COLO668 (cell line): ENCODE data around the gene LRIT1.
A peak's percentile ranks its signal among the peaks of the same experiment; 100 is the strongest.

ENCODE experiments used
- DNase-seq: peaks from one replicate; lab custom pipeline; 2025; ENCODE audit not compliant: unreplicated experiment; lab: John Stamatoyannopoulos, UW

The LRIT1 gene

GRCh38 chr10:84214612-84215235 lies 26.6 kb downstream of the LRIT1 start:
- DNase-seq: peak; percentile 8

- DNase-seq: peak; percentile 0
These were observed 27.2 kb downstream of the LRIT1 start for GRCh38 chr10:84214046-84214572.

GRCh38 chr10:84213076-84213475 lies 28.3 kb downstream of the LRIT1 start:
- no peak for DNase-seq

GRCh38 chr10:84212014-84212413 lies 29.3 kb downstream of the LRIT1 start:
- no peak for DNase-seq

GRCh38 chr10:84211566-84211965 lies 29.8 kb downstream of the LRIT1 start:
- DNase-seq: no peak

- DNase-seq: no peak
These were observed 33.3 kb downstream of the LRIT1 start for GRCh38 chr10:84208023-84208422.

- DNase-seq: no peak
These were observed 35.4 kb downstream of the LRIT1 start for GRCh38 chr10:84205853-84206525.

- peak; percentile 42 for DNase-seq
These were observed 36.1 kb downstream of the LRIT1 start for GRCh38 chr10:84205049-84205852.

GRCh38 chr10:84204610-84205009 lies 36.7 kb downstream of the LRIT1 start:
- DNase-seq: no peak

- peak; percentile 1 for DNase-seq
These were observed 37.2 kb downstream of the LRIT1 start for GRCh38 chr10:84204122-84204521.

- no peak for DNase-seq
These were observed 39.0 kb downstream of the LRIT1 start for GRCh38 chr10:84202349-84202748.

- no peak for DNase-seq
These were observed 39.7 kb downstream of the LRIT1 start for GRCh38 chr10:84201682-84202081.

- no peak for DNase-seq
These were observed 40.1 kb downstream of the LRIT1 start for GRCh38 chr10:84201244-84201606.

- no peak for DNase-seq
These were observed 40.7 kb downstream of the LRIT1 start for GRCh38 chr10:84200537-84201243.

- peak; percentile 2 for DNase-seq
These were observed 43.0 kb downstream of the LRIT1 start for GRCh38 chr10:84198206-84198915.

- DNase-seq: no peak
These were observed 43.7 kb downstream of the LRIT1 start for GRCh38 chr10:84197643-84198042.

GRCh38 chr10:84196941-84197340 lies 44.4 kb downstream of the LRIT1 start:
- DNase-seq: no peak

- DNase-seq: peak; percentile 69
These were observed 45.3 kb downstream of the LRIT1 start for GRCh38 chr10:84196083-84196482.

GRCh38 chr10:84195044-84195830 lies 46.1 kb downstream of the LRIT1 start:
- peak; percentile 16 for DNase-seq
